GM12878 (cell line): ENCODE measurements around the gene INPP5D. TPM values are rescaled to one million over a fixed set of nuclear protein-coding genes. Genes with fewer than 3 reads are reported as not detected.

Source experiments
- ATAC-seq: fragments of 200-7000 bp; cut with Tn5 transposase; 3 replicates; pipeline ENCODE4 v1.9.1; 2020; ENCODE audit warnings: mild to moderate bottlenecking, moderate library complexity
- BruUV-seq: library from RNA; stranded (reverse); fragments of 400-500 nt; replicated peaks from 2 replicates; lab custom pipeline; 2021; lab: Mats Ljungman, UMichigan
- CTCF ChIA-PET: fragments of 300-600 bp; sonication (Branson Sonifier 250); formaldehyde crosslinking; extraction: SDS; loops from one replicate; lab custom pipeline; 2021; ENCODE audit warnings: inconsistent platforms; lab: Yijun Ruan, JAX
- POLR2A ChIA-PET: fragments of 350-600 bp; formaldehyde crosslinking; extraction: SDS; loops from one replicate; lab custom pipeline; 2021; ENCODE audit warnings: inconsistent platforms; lab: Charles Lee
- RAD21 ChIA-PET: fragments of 300-600 bp; sonication (Branson Sonifier 250); formaldehyde crosslinking; loops from one replicate; lab custom pipeline; 2023; ENCODE audit warnings: antibody characterized with exemption; ENCODE audit not compliant: unreplicated experiment; lab: Charles Lee
- SMC1A ChIA-PET: fragments of 300-600 bp; sonication (Branson Sonifier 250); formaldehyde crosslinking; loops from one replicate; lab custom pipeline; 2023; ENCODE audit not compliant: unreplicated experiment, uncharacterized antibody; lab: Charles Lee
- DNase-seq: peaks from one replicate; pipeline ENCODE4 v3.0.0-alpha.2; 2011; ENCODE audit warnings: low read depth, low spot score
- FAIRE-seq: peaks from 3 replicates; lab custom pipeline; 2011; peaks lifted over from hg19 to GRCh38; lab: Jason Lieb, UNC
- H2AFZ ChIP-seq: 2 replicates; pipeline ENCODE4 v1.6.0; 2011; ENCODE audit warnings: low read depth, low read length, control low read depth; ENCODE audit not compliant: control insufficient read depth
- H3K27ac ChIP-seq: 2 replicates; pipeline ENCODE4 v1.5.1; 2011; ENCODE audit warnings: control low read depth; ENCODE audit not compliant: control insufficient read depth, insufficient read depth
- H3K27me3 ChIP-seq, 2 experiments: replicated peaks in 1 of 2; 2 replicates each; pipeline versions ENCODE4 v1.6.0 to v1.6.1; 2011; ENCODE audit warnings: low read length in 1 of 2; ENCODE audit not compliant: control insufficient read depth in 2 of 2, insufficient read depth in 2 of 2
- H3K36me3 ChIP-seq, 2 experiments: 2 replicates each; pipeline ENCODE4 v1.5.1; 2011; ENCODE audit warnings: low read length in 1 of 2; ENCODE audit not compliant: control insufficient read depth in 2 of 2, insufficient read depth in 2 of 2
- H3K4me1 ChIP-seq: 2 replicates; pipeline ENCODE4 v1.6.1; 2011; ENCODE audit warnings: mild to moderate bottlenecking, low read length, moderate library complexity, mixed read lengths; ENCODE audit not compliant: control insufficient read depth, insufficient read depth
- H3K4me2 ChIP-seq: 2 replicates; pipeline ENCODE4 v1.6.0; 2011; ENCODE audit warnings: control low read depth; ENCODE audit not compliant: control insufficient read depth, insufficient read depth
- H3K4me3 ChIP-seq: fragments of 200-600 bp; sonication (generic); 2 replicates; pipeline ENCODE4 v1.5.1; 2016
- H3K79me2 ChIP-seq: 2 replicates; pipeline ENCODE4 v1.6.0; 2011; ENCODE audit warnings: low read length; ENCODE audit not compliant: control insufficient read depth, insufficient read depth
- H3K9ac ChIP-seq: 2 replicates; pipeline ENCODE4 v1.8.0; 2011; ENCODE audit warnings: low read length, control low read depth, mixed read lengths; ENCODE audit not compliant: control insufficient read depth, insufficient read depth
- H3K9me3 ChIP-seq: replicated peaks from 3 replicates; pipeline ENCODE4 v1.5.1; 2011; ENCODE audit warnings: mild to moderate bottlenecking, low read length; ENCODE audit not compliant: control insufficient read depth, insufficient read depth
- H4K20me1 ChIP-seq: 2 replicates; pipeline ENCODE4 v1.6.0; 2011; ENCODE audit not compliant: control insufficient read depth, insufficient read depth
- CEBPB ChIP-seq, 2 experiments: fragments of 150-350 bp in 1 of 2; IDR thresholded peaks; 2 replicates each; pipeline ENCODE4 v1.6.1; 2012 to 2014; ENCODE audit warnings: low read depth in 2 of 2, low read length in 2 of 2, borderline replicate concordance in 1 of 2, inconsistent platforms in 1 of 2
- HCFC1 ChIP-seq: fragments of 150-350 bp; IDR thresholded peaks from 2 replicates; pipeline ENCODE4 v1.6.1; 2014; ENCODE audit warnings: low read length
- RAD51 ChIP-seq: fragments of 450-650 bp; IDR thresholded peaks from 2 replicates; pipeline ENCODE4 v1.6.1; 2016; ENCODE audit warnings: moderate library complexity, mild to moderate bottlenecking, inconsistent platforms
- SMARCA5 ChIP-seq: fragments of 450-650 bp; IDR thresholded peaks from 2 replicates; pipeline ENCODE4 v1.6.1; 2017; ENCODE audit warnings: mild to moderate bottlenecking
- SREBF1 ChIP-seq: IDR thresholded peaks from 2 replicates; pipeline ENCODE4 v1.6.1; 2012; ENCODE audit warnings: mild to moderate bottlenecking, low read length
- SUPT20H ChIP-seq: IDR thresholded peaks from 2 replicates; pipeline ENCODE4 v1.6.1; 2011; ENCODE audit warnings: low read depth, mild to moderate bottlenecking, low read length, moderate library complexity, borderline replicate concordance; ENCODE audit not compliant: control insufficient read depth
- WGBS: methylation state at CpG from one replicate; pipeline ENCODE4 v1.1.6; 2016; ENCODE audit warnings: low lambda C conversion rate; ENCODE audit not compliant: insufficient replicate concordance, insufficient coverage; ENCODE audit errors: missing lambda C conversion rate; 5-methylcytosine and 5-hydroxymethylcytosine counted together
- in situ Hi-C: fragments of 300-500 bp; cut with MboI; formaldehyde crosslinking; loops from 9 replicates; pipeline ENCODE4 v1.14.3; 2018; ENCODE audit warnings: mixed read lengths
- intact Hi-C: fragments of 100-400 bp; cut with micrococcal nuclease; formaldehyde crosslinking; loops from one replicate; pipeline ENCODE4 v1.14.2; 2022; ENCODE audit not compliant: unreplicated experiment
- polyA plus RNA-seq, 11 experiments: library from polyadenylated mRNA; depleted of rRNA in 4 of 11; unstranded in 6 of 11; stranded (reverse) in 5 of 11; fragments of >200 nt; fragmentation: Nextera tagmentation in 4 of 11; fragmentation: Illumina TruSeq in 1 of 11; extraction: Ambion mirVana in 4 of 11; extraction: Trizol in 1 of 11; gene quantifications; 1 replicate in 1 of 11; 2 replicates in 10 of 11; pipeline versions ENCODE4 v1.2.1 to v1.2.3, GENCODE V29; 2011 to 2016; ENCODE audit warnings: inconsistent platforms in 2 of 11, missing spikeins in 2 of 11, low read depth in 1 of 11
- total RNA-seq, 4 experiments: library from RNA; depleted of rRNA in 3 of 4; stranded (reverse); fragments of >200 nt in 3 of 4; fragmentation: Illumina TruSeq in 1 of 4; extraction: Trizol in 1 of 4; gene quantifications; 2 replicates each; pipeline versions ENCODE4 v1.2.1 to v1.2.3, GENCODE V29; 2013 to 2021

The INPP5D gene
- total and polyA plus RNA-seq, 10 of the 15 experiments (the other 5 are each of a cell fraction or from before 2014, with no cell fraction given): 11.8 to 139 (median 88.8) TPM

GRCh38 chr2:233111427-233111826 is 51.3 kb downstream of the INPP5D start:
- Histone ChIP-seq H3K27ac (no peak overlapping the region), H4K20me1 (peaks cover 6% of the 10 kb centered on the region; the same call in 1 of the 2 replicates)
- ATAC-seq: no peak
- no TSS peak for BruUV-seq
- no peak for TF ChIP-seq HCFC1
- TF ChIP-seq, all 136 proteins: peak for 0
- H3K36me3 ChIP-seq: peaks cover 10 to 26% of the 10 kb centered on the region in 2 experiments; a peak in 3 of 4 replicates
- H3K4me1 ChIP-seq: peaks cover 32% of the 10 kb centered on the region
- H3K4me3 ChIP-seq: no peak overlapping the region
- no peaks in the 10 kb centered on the region for H3K9me3 ChIP-seq
- WGBS: 100% methylated on average over 5 of the region's 5 CpGs
- CTCF ChIA-PET: no interaction called here
- no peak overlapping the region for H2AFZ ChIP-seq
- RAD21 ChIA-PET: no interaction called here
- in situ Hi-C loops: no loop called here
- H3K27me3 ChIP-seq: no peaks in the 10 kb centered on the region
- H3K79me2 ChIP-seq: peaks cover 65% of the 10 kb centered on the region
- H3K4me2 ChIP-seq: no peak overlapping the region
- SMC1A ChIA-PET: interaction anchor here (0.7 to 0.9 kb wide), 2 partner anchors 24 to 55 kb away, joined by 3 read pairs; no protein-coding TSS in a partner anchor
- no peak for FAIRE-seq
- H3K9ac ChIP-seq: no peak overlapping the region
- intact Hi-C loops: no loop called here
- POLR2A ChIA-PET: no interaction called here
- DNase-seq: no peak

- H2AFZ ChIP-seq: no peak overlapping the region
- ChIA-PET RAD21 (interaction anchor here (2.4 kb wide), 1 partner anchor 11 kb away, joined by 12 read pairs; no protein-coding TSS in a partner anchor), SMC1A (interaction anchor here (1.8 to 2.8 kb wide), 2 partner anchors 10 to 11 kb away, joined by 5 to 15 read pairs; no protein-coding TSS in a partner anchor), CTCF (interaction anchor here (1.3 to 1.9 kb wide), 3 partner anchors 12 to 59 kb away, joined by 3 to 7 read pairs (median 4); partner anchors contain the start of gene INPP5D), POLR2A (interaction anchor here (0.6 to 1.7 kb wide), 3 partner anchors 8 to 30 kb away, joined by 3 to 10 read pairs (median 4); no protein-coding TSS in a partner anchor)
- in situ Hi-C loops (no loop called here), intact Hi-C loops (no loop called here)
- H3K4me2 ChIP-seq: no peak overlapping the region
- peaks cover 24% of the 10 kb centered on the region for H3K4me1 ChIP-seq
- ATAC-seq: no peak
- H3K27me3 ChIP-seq: no peaks in the 10 kb centered on the region
- WGBS: 64% methylated on average over 4 of the region's 4 CpGs
- no peak overlapping the region for H3K9ac ChIP-seq
- DNase-seq: no peak
- no peak overlapping the region for H3K27ac ChIP-seq
- FAIRE-seq: no peak
- H4K20me1 ChIP-seq: peaks cover 3% of the 10 kb centered on the region; the same call in 1 of the 2 replicates
- peaks cover 62% of the 10 kb centered on the region for H3K79me2 ChIP-seq
- H3K4me3 ChIP-seq: no peak overlapping the region
- TF ChIP-seq SUPT20H: no peak
- TF ChIP-seq SREBF1: no peak
- no peak for TF ChIP-seq SMARCA5
- TF ChIP-seq CEBPB (IDR thresholded peaks at IDR 0.05; ENCODE audit: borderline replicate concordance in 1 of 2, low read depth in 2 of 2, low read length in 2 of 2): no peak
- TF ChIP-seq RAD51: no peak
- no TSS peak for BruUV-seq
- H3K9me3 ChIP-seq: no peaks in the 10 kb centered on the region
- H3K36me3 ChIP-seq: peaks cover 13 to 26% of the 10 kb centered on the region in 2 experiments; a peak in 3 of 4 replicates
Observed at GRCh38 chr2:233112329-233112728, 52.2 kb downstream of the INPP5D start.
